Sigmoid colon (tissue), 7 donors: ENCODE results near the gene SMTNL1. TPM values are rescaled to one million over a fixed set of nuclear protein-coding genes. Genes with fewer than 3 reads are reported as not detected.

Source experiments
- DNase-seq: peaks from one replicate; pipeline ENCODE4 v3.0.0-alpha.2; 2019
- H3K27ac ChIP-seq, 4 donors: fragments of 200-600 bp; sonication (generic); one replicate each; pipeline ENCODE4 v1.5.1; 2016 to 2019; ENCODE audit warnings: mild to moderate bottlenecking in 1 of 4
- H3K27me3 ChIP-seq, 3 donors: fragments of 200-600 bp; sonication (generic); one replicate each; pipeline ENCODE4 v1.5.1; 2019; ENCODE audit warnings: mild to moderate bottlenecking in 1 of 3
- H3K36me3 ChIP-seq, 4 donors: fragments of 200-600 bp; sonication (generic); one replicate each; pipeline ENCODE4 v1.5.1; 2016 to 2019
- H3K4me1 ChIP-seq, 4 donors: fragments of 200-600 bp; sonication (generic); one replicate each; pipeline ENCODE4 v1.5.1; 2017 to 2019
- H3K4me3 ChIP-seq, 4 donors: fragments of 200-600 bp; sonication (generic); one replicate each; pipeline ENCODE4 v1.5.1; 2017 to 2019; ENCODE audit warnings: mild to moderate bottlenecking in 2 of 4, moderate library complexity in 1 of 4
- H3K9me3 ChIP-seq, 4 donors: fragments of 200-600 bp in 3 of 4; sonication (generic) in 3 of 4; one replicate each; pipeline versions ENCODE4 v1.5.1 to v1.6.1; 2013 to 2019
- EP300 ChIP-seq, 4 donors: sonication (generic); formaldehyde crosslinking; IDR thresholded peaks; one replicate each; pipeline ENCODE4 v1.6.1; 2017; ENCODE audit warnings: antibody characterized with exemption in 4 of 4
- POLR2A ChIP-seq, 2 donors: fragments of 450-650 bp; IDR thresholded peaks; one replicate each; pipeline ENCODE4 v1.6.1; 2016; ENCODE audit warnings: antibody characterized with exemption in 2 of 2, mild to moderate bottlenecking in 2 of 2, moderate library complexity in 2 of 2
- POLR2AphosphoS5 ChIP-seq, 4 donors: sonication (generic); formaldehyde crosslinking; IDR thresholded peaks; one replicate each; pipeline ENCODE4 v1.6.1; 2017; ENCODE audit warnings: antibody characterized with exemption in 4 of 4
- WGBS, 2 donors: extraction: QIAGEN DNeasy Blood & Tissue Kit; methylation state at CpG; one replicate each; pipeline ENCODE4 v1.1.7; 2013; 5-methylcytosine and 5-hydroxymethylcytosine counted together
- intact Hi-C: fragments of 100-400 bp; cut with DNase I; formaldehyde crosslinking; loops from one replicate; pipeline ENCODE4 v1.15.1; 2023
- polyA plus RNA-seq, 3 donors: library from polyadenylated mRNA; stranded (reverse); fragments of 200-250 nt; gene quantifications; one replicate each; pipeline ENCODE4 v1.2.3, GENCODE V29; 2013
- total RNA-seq, 4 donors: library from RNA; depleted of rRNA; stranded (reverse); fragments of >200 nt; gene quantifications; one replicate each; pipeline ENCODE4 v1.1.0, GENCODE V29; 2016
- TF ChIP-seq, protein P1 (sequence below), 4 experiments: fragments of 450-650 bp in 3 of 4; fragments of 200-600 bp in 1 of 4; IDR thresholded peaks; one replicate each; pipeline ENCODE4 v1.5.1; 2016 to 2019; ENCODE audit warnings: antibody characterized with exemption in 4 of 4, mild to moderate bottlenecking in 3 of 4, moderate library complexity in 2 of 4
- donor health status: healthy with polysubstance abuse.
- donor health status: Bipolar disorder and iron deficiency.
- donor health status: healthy.

Gene SMTNL1
- total and polyA plus RNA-seq, 7 donors: not detected

DNA sequence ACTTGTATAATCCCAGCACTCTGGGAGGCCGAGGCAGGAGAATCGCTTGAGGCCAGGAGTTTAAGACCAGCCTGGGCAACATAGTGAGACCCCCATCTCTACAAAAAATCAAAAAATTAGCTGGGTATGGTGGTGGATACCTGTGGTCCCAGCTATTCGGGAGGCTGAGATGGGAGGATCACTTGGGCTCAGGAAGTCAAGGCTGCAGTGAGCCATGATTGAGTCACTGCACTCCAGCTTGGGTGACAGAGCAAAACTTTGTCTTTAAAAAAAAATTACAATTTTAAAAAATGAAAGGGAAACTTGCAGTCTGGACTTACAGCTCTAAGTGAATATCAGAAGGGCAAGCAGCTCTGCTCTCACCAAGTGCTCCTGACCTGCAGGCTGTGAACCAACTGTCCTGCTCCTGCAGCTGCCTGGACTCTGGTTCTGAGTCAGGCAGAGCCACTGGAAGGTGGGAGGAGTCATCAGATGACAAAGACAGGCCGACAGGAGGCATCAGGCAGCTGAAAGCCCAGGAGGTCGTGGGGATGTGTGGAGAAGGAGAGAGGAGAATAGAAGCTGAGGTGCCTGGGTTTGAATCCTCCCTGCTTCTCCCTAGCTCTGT lies 9.6 kb downstream of the SMTNL1 start:
- intact Hi-C loops: no loop called here
- H3K36me3 ChIP-seq: peaks cover 6 to 37% (median 21%) of the 10 kb centered on the region in 4 donors
- TF ChIP-seq, protein P1, sequence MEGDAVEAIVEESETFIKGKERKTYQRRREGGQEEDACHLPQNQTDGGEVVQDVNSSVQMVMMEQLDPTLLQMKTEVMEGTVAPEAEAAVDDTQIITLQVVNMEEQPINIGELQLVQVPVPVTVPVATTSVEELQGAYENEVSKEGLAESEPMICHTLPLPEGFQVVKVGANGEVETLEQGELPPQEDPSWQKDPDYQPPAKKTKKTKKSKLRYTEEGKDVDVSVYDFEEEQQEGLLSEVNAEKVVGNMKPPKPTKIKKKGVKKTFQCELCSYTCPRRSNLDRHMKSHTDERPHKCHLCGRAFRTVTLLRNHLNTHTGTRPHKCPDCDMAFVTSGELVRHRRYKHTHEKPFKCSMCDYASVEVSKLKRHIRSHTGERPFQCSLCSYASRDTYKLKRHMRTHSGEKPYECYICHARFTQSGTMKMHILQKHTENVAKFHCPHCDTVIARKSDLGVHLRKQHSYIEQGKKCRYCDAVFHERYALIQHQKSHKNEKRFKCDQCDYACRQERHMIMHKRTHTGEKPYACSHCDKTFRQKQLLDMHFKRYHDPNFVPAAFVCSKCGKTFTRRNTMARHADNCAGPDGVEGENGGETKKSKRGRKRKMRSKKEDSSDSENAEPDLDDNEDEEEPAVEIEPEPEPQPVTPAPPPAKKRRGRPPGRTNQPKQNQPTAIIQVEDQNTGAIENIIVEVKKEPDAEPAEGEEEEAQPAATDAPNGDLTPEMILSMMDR (IDR thresholded peaks at IDR 0.05): no peak
- TF ChIP-seq EP300 (IDR thresholded peaks at IDR 0.05) (no peak), POLR2A (IDR thresholded peaks at IDR 0.05) (no peak), POLR2AphosphoS5 (IDR thresholded peaks at IDR 0.05) (no peak)

DNA sequence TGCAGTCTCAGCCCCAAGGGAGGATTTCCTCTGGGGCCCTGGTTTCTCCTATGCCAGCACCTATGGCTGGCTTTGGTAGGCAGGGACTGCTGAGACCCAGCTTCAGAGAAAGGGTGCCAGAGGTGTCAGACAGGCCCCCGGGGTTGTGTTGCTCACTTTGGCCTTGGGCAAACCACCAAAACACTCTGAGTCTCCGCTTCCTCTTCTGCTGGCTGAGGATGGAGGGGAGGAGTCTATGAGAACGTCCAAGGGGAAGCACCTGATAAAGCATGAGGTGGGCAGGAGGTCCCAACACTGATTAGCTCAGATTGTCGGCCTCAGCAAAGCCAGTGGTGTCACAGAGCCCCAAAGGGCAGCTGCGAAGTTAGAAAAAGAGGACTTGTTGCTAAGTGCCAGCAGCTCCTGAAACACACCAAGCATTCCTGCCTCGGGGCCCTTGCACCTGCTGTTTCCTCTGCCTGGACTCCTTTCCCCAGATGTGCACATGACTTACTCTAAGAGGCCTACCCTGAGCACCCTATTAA lies 10.5 kb downstream of the SMTNL1 start:
- intact Hi-C loops: no loop called here
- no peak overlapping the region for H3K4me3 ChIP-seq
- WGBS, 2 donors: 44 to 53% methylated on average over 6 of the region's 6 CpGs
- no peak overlapping the region for H3K27ac ChIP-seq
- peaks cover 15 to 46% (median 29%) of the 10 kb centered on the region in 4 donors for H3K36me3 ChIP-seq
- H3K9me3 ChIP-seq: no peaks in the 10 kb centered on the region
- H3K27me3 ChIP-seq: no peaks in the 10 kb centered on the region
- TF ChIP-seq EP300 (IDR thresholded peaks at IDR 0.05) (no peak), POLR2AphosphoS5 (IDR thresholded peaks at IDR 0.05) (no peak), POLR2A (IDR thresholded peaks at IDR 0.05) (no peak)
- TF ChIP-seq, protein P1 (IDR thresholded peaks at IDR 0.05): no peak
- no peaks in the 10 kb centered on the region for H3K4me1 ChIP-seq
- no peak for DNase-seq

More for the DNA sequence above, 9.6 kb downstream of the SMTNL1 start:
- DNase-seq: no peak
- WGBS, 2 donors: 63 to 67% methylated on average over 5 of the region's 5 CpGs
- Histone ChIP-seq H3K4me3 (no peak overlapping the region), H3K27ac (no peak overlapping the region), H3K27me3 (no peaks in the 10 kb centered on the region), H3K9me3 (no peaks in the 10 kb centered on the region), H3K4me1 (no peaks in the 10 kb centered on the region)

DNA sequence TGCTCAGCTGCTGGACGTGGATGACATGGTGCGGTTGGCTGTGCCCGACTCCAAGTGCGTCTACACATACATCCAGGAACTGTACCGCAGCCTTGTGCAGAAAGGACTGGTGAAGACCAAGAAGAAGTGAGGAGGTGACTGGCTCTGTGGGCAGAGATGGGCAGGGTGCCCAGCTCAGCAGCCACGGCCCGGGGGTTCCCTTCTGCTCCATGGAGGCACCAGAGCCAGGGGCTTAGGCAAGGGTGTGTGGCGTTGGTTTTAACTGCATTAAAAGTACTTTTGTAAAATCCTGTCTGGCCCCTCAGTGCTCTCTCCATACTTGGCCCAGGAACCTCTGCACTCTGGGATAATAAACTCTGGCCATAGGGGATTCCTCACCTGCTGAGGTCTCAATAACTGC lies 12.6 kb downstream of the SMTNL1 start:
- WGBS, 2 donors: 93 to 97% methylated on average over 8 of the region's 8 CpGs

DNA sequence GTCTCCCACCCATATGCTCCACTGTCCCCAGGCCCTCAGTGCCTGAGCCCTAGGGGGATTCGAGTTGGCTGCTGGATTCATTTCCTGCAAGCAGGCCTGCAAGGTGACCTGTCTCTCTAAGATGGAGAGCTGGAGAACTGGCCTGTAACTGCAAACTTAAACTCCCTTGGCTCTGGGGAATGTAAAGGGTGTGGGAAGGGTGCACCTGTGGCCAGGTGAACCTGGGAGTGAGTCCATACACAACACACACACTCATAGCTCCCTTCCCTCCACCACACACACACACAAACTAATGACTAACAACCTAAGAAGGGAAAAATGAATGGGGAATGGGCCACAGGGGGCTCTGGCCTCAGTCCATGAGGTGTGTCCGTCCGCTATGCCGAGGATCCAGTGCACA lies 14.5 kb downstream of the SMTNL1 start:
- intact Hi-C loops: no loop called here
- no peak overlapping the region for H3K27ac ChIP-seq

More for the DNA sequence above, 12.6 kb downstream of the SMTNL1 start:
- Histone ChIP-seq H3K27ac (no peak overlapping the region), H3K36me3 (peaks cover 21 to 67% (median 45%) of the 10 kb centered on the region in 4 donors), H3K4me1 (no peaks in the 10 kb centered on the region), H3K9me3 (no peaks in the 10 kb centered on the region), H3K27me3 (no peaks in the 10 kb centered on the region), H3K4me3 (no peak overlapping the region)
- intact Hi-C loops: no loop called here
- TF ChIP-seq POLR2A (IDR thresholded peaks at IDR 0.05) (no peak), EP300 (IDR thresholded peaks at IDR 0.05) (no peak), POLR2AphosphoS5 (IDR thresholded peaks at IDR 0.05) (no peak)
- TF ChIP-seq, protein P1 (IDR thresholded peaks at IDR 0.05): no peak
- DNase-seq: no peak

More for the DNA sequence above, 14.5 kb downstream of the SMTNL1 start:
- Histone ChIP-seq H3K27me3 (no peaks in the 10 kb centered on the region), H3K9me3 (no peaks in the 10 kb centered on the region), H3K4me3 (no peak overlapping the region), H3K36me3 (peaks cover 21 to 85% (median 46%) of the 10 kb centered on the region in 4 donors), H3K4me1 (no peaks in the 10 kb centered on the region)
- no peak for DNase-seq
- TF ChIP-seq POLR2AphosphoS5 (IDR thresholded peaks at IDR 0.05) (no peak), POLR2A (IDR thresholded peaks at IDR 0.05) (no peak), EP300 (IDR thresholded peaks at IDR 0.05) (no peak)
- TF ChIP-seq, protein P1 (IDR thresholded peaks at IDR 0.05): no peak
- WGBS, 2 donors: 92 to 95% methylated on average over 4 of the region's 4 CpGs
